HFF-Myc (cell line): ENCODE results near the gene IRF5.

Experiments
- DNase-seq: peaks from one replicate; pipeline ENCODE4 v3.0.0-alpha.2; 2011; ENCODE audit warnings: low read depth; ENCODE audit errors: extremely low read depth
- H3K4me3 ChIP-seq: replicated peaks from 2 replicates; pipeline ENCODE4 v1.5.1; 2011; ENCODE audit warnings: low read depth, mild to moderate bottlenecking, control low read depth, low read length
- TF ChIP-seq, protein P1 (sequence below): IDR thresholded peaks from 2 replicates; pipeline ENCODE4 v1.5.1; 2012; ENCODE audit warnings: mild to moderate bottlenecking, low read depth, low read length, control low read depth; ENCODE audit errors: missing control alignments

The IRF5 gene, protein sequence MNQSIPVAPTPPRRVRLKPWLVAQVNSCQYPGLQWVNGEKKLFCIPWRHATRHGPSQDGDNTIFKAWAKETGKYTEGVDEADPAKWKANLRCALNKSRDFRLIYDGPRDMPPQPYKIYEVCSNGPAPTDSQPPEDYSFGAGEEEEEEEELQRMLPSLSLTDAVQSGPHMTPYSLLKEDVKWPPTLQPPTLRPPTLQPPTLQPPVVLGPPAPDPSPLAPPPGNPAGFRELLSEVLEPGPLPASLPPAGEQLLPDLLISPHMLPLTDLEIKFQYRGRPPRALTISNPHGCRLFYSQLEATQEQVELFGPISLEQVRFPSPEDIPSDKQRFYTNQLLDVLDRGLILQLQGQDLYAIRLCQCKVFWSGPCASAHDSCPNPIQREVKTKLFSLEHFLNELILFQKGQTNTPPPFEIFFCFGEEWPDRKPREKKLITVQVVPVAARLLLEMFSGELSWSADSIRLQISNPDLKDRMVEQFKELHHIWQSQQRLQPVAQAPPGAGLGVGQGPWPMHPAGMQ

DNA sequence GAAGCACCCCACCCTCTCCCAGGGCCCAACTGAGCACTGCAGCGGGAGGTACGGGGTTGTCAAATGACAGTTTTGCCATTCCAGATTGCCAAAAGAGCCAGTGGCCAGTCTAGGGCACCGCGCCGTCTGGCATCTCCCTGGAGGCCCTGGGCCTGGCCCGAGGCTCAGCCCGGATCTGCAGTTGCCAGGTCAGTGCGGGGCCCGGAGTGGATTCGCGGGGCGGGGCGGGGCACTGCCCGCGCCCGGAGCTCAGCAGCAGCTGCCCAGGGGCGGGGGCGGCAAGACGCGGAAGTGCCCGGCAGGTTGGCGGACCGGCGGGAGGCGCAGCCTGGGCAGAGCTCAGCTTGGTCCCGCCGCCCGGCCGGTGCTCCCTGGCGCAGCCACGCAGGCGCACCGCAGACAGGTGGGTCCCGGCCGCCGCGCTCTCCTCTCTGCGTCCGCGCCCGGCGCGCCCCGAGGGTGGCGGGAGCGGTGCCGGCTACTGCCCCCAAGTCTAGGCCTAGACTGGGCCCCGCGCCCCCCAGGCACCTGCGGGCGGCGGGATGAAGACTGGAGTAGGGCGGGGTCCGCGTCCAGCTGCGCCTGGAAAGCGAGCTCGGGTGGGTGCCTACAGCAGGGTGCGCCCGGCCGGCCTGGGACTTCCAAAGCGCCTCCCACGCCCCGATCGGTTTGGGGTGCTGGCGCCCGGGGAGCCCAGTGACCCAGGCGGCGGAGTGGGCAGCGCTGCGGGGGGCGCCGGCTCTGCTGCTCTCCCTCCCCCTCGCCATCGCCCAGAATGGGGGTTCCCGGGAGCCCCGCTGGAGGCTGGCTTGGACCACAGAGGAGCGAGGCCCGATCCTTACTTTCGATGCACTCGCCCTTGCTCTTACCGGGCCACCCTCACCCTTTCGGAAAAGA, at the start of gene IRF5:
TSS of gene IRF5 (plus strand) at position 281 of the 897 bp plus-strand sequence. CDS start 4,155 bp downstream, outside the sequence.
- TF ChIP-seq, protein P1, sequence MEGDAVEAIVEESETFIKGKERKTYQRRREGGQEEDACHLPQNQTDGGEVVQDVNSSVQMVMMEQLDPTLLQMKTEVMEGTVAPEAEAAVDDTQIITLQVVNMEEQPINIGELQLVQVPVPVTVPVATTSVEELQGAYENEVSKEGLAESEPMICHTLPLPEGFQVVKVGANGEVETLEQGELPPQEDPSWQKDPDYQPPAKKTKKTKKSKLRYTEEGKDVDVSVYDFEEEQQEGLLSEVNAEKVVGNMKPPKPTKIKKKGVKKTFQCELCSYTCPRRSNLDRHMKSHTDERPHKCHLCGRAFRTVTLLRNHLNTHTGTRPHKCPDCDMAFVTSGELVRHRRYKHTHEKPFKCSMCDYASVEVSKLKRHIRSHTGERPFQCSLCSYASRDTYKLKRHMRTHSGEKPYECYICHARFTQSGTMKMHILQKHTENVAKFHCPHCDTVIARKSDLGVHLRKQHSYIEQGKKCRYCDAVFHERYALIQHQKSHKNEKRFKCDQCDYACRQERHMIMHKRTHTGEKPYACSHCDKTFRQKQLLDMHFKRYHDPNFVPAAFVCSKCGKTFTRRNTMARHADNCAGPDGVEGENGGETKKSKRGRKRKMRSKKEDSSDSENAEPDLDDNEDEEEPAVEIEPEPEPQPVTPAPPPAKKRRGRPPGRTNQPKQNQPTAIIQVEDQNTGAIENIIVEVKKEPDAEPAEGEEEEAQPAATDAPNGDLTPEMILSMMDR = no peak
- DNase-seq = no peak
- peak within 1 kb of the TSS; percentile 34 for H3K4me3 ChIP-seq

- DNase-seq = no peak
- TF ChIP-seq, protein P1 = no peak
- no peak overlapping the region for H3K4me3 ChIP-seq
Measured at GRCh38 chr7:128888039-128888755, 49.5 kb upstream of the IRF5 start.

DNA sequence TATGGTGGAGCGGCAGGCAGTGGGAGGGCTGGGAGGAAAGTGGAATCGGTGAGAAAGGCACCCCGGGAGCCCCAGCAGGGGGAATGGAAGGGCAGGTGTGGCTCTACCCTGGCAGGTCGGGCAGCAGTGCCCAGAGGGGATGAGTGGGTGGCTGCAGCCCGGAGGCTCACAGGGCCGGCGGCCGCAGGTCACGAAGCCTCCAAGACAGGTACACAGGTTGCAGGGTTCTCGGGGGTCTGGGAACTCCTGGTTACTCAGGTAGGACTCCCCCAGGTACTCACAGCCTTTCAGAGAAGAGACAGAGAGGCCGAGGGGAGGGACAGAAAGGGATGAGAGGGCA, 49.0 kb upstream of the IRF5 start:
- H3K4me3 ChIP-seq = no peak overlapping the region
- no peak for DNase-seq
- TF ChIP-seq, protein P1 = no peak

GRCh38 chr7:128889121-128889520, 48.6 kb upstream of the IRF5 start:
- DNase-seq = no peak
- no peak overlapping the region for H3K4me3 ChIP-seq
- TF ChIP-seq, protein P1 = no peak

DNA sequence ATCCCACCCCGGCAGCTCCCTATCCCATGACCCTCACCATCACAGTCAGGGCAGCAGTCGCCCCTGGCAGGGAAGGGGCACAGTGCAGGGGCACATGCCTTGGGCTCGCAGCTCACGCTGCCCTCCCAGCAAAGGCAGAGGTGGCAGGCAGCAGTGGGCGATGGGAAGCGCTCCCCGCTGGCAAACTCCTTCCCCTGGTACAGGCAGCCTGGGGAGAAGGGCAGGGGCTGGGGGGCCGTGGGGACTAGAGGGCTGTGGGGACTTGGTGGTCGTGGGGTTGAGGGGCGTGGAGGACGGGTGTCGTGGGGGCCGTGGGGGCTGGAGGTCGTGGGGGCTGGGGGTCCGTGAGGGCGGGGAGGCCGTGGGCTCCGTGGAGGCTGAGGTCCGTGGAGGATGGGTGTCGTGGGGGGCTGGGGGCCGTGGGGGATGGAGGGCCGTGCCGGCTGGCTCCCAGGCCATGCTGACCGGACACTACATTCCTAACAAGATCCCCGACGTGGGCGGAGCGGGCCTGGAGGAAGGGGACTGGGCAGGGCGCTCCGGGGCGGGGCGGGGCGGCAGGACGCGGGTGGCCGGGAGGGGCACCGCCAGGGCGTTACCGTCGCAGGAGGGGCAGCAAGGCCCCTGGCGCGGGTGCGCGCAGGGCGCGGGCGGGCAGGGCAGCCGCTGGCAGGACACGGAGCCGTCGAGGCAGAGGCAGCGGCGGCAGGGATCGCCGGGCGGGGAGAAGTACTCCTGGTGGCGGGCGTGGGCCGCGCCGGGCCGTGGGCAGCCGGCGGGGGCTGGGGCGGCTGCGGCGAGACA, 47.2 kb upstream of the IRF5 start:
- H3K4me3 ChIP-seq = no peak overlapping the region
- no peak for DNase-seq
- TF ChIP-seq, protein P1 = no peak
